NB4 (cell line): Measurements from ENCODE around the gene NXPH4.

ENCODE experiments used
- CTCF ChIP-seq: IDR thresholded peaks from one replicate; pipeline ENCODE4 v1.5.1; 2012; ENCODE audit warnings: low read depth, low read length
- POLR2A ChIP-seq: IDR thresholded peaks from 2 replicates; pipeline ENCODE4 v1.6.1; 2011; ENCODE audit warnings: mild to moderate bottlenecking; ENCODE audit not compliant: insufficient read length; ENCODE audit errors: extremely low read depth

GRCh38 chr12:57241402-57242310, 25.1 kb downstream of the NXPH4 start:
- no peak for TF ChIP-seq CTCF
- TF ChIP-seq POLR2A: no peak
